Hair follicular keratinocyte (primary cell): ENCODE measurements around the gene GINS1. TPM values are rescaled to one million over a fixed set of nuclear protein-coding genes. Genes with fewer than 3 reads are reported as not detected.

Experiments
- total RNA-seq: library from RNA; depleted of rRNA; stranded (reverse); fragments of >200 nt; gene quantifications from 2 replicates; pipeline ENCODE4 v1.2.3, GENCODE V29; 2015

GINS1 gene
- total RNA-seq: 7.1 and 21.3 TPM in 2 replicates

GRCh38 chr20:25407311-25408169 lies at the start of gene GINS1:
GINS1 (plus strand) TSS chr20:25407673; CDS start chr20:25407821, 148 bp downstream.

DNA sequence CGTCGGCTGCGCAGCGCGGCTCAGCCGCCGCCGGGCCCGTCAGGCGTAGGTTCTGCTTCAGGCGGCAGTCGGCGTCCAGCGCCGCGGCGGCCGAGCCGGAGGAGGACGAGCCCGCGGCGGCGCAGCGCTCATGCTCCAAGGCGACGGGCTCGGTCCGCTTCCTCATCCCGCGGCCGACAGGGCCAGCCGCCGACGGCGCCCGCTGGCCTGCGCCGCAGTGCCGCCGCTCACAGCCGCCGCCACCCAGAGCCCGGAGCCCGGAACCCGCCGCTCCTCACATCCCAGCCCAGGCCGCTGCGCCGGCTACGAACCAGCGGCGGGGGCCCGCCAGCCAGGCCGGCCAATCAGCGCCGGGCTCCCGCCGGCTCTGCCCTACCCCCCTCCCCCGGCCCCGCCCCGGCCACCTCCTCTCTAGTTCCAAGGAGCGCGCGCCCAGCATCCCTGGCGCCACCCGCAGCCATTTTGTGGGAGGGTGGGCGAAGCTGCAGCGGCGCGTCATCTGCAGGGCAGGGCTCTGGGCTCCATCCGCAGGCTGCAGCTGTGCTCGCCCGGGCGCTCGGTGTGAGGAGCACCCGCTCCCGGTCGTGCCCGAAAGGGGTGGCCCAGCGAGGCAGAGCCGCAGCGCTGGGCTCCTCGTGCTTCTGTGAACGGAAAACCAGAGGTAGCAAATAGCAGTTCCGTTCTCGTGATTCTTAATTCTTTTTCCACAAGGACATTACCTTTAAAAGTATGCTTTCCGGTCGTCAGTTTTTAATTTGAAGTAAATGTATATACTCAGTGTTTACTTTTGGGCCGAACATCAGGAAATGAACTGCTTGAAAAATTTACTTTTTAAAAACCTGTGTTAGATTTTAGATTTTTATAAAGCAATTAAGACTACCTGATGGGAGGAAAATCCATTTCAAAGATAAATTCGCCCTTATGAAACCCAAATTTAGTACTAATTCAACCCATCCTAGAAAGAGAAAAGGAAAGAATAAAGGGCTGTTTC lies 16.6 kb upstream of the GINS1 start, which contains the start of gene ABHD12:
ABHD12 (minus strand) TSS at position 298 of the 991 bp plus-strand sequence; CDS start at position 166, 132 bp downstream.

Other genes with a start within 250 kb of the GINS1 start
- gene ENTPD6, start 212.0 kb upstream of the GINS1 start, total RNA-seq: 73.9 and 80.0 TPM in 2 replicates
- gene PYGB, start 159.6 kb upstream of the GINS1 start, total RNA-seq: 273 and 475 TPM in 2 replicates
- gene ABHD12, start 16.8 kb upstream of the GINS1 start, total RNA-seq: 18.0 and 18.9 TPM in 2 replicates
- gene NINL, start 177.9 kb downstream of the GINS1 start, total RNA-seq: 2.9 and 6.3 TPM in 2 replicates
- 5.8 and 7.7 TPM in 2 replicates for gene NANP, start 216.3 kb downstream of the GINS1 start, total RNA-seq